ENCODE measurements around the gene CARHSP1. TPM values are rescaled to one million over a fixed set of nuclear protein-coding genes. Genes with fewer than 3 reads are reported as not detected.

CARHSP1 gene
- total and polyA plus RNA-seq, 9 of the 15 experiments (the other 6 are each of a cell fraction or from before 2014, with no cell fraction given), result 5.8 to 114 (median 41.1) TPM

DNA sequence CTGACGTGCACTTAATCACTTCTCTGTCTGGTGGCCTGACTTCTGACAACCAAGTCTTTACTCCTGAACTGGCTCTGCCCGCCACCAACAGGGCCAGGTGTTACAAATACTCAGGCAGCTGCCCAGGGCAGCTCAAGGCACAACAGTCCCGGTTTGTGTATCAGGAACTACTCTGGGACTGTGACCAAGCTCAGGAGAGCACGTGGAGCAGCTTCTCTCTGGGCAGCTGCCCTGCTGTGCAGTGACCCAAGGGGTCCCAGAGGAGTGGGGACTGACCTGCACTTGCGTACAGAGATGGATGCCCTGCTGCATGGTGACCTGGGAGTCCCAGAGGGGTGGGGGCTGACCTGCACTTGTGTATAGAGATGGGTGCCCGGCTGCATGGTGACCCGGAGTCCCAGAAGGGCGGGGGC is 35.2 kb upstream of the CARHSP1 start:
- Histone ChIP-seq H3K9me1 (ENCODE audit: control insufficient read depth, insufficient read depth, low read length) (no peaks in the 10 kb centered on the region), H3K4me1 (replicated peaks in 1 of 2; ENCODE audit: control insufficient read depth in 2 of 2, insufficient read depth in 2 of 2, low read length in 2 of 2) (no peaks in the 10 kb centered on the region), H3K79me2 (ENCODE audit: control insufficient read depth, insufficient read depth, low read length) (no peaks in the 10 kb centered on the region), H3K9me3 (replicated peaks; ENCODE audit: control insufficient read depth, insufficient read depth, low read depth, low read length) (no peaks in the 10 kb centered on the region), H3K4me3 (no peak overlapping the region), H4K20me1 (replicated peaks; ENCODE audit: control insufficient read depth, insufficient read depth, low read length) (no peaks in the 10 kb centered on the region; the same call in 1 of the 2 replicates), H3K9ac (ENCODE audit: insufficient read depth in 1 of 2, low read depth in 2 of 2, low read length in 2 of 2) (0 out of 4 replicates have a peak overlapping the region, but pooled peaks of 1 of the 2 experiments have one; percentile 3), H2AFZ (ENCODE audit: low read depth, low read length) (no peak overlapping the region), H3K4me2 (ENCODE audit: insufficient read depth, low read length) (no peak overlapping the region), H3K27ac (ENCODE audit: extremely low read depth, low read depth, low read length) (no peak overlapping the region), H3K36me3 (ENCODE audit: control insufficient read depth, insufficient read depth, low read length) (peaks cover 93% of the 10 kb centered on the region), H3K27me3 (ENCODE audit: control insufficient read depth in 2 of 2, insufficient read depth in 2 of 2, low read length in 2 of 2) (no peaks in the 10 kb centered on the region)
- no TSS peak for BruUV-seq (replicated peaks)
- TF ChIP-seq TSC22D4 (tag; IDR thresholded peaks at IDR 0.05), result no peak
- no peak for TF ChIP-seq DPF2 (IDR thresholded peaks at IDR 0.05)
- TF ChIP-seq EGR1 (conservative IDR thresholded peaks at IDR 0.05), result no peak
- TF ChIP-seq RBM22 (IDR thresholded peaks at IDR 0.05; ENCODE audit: low read depth, low read length, poor library complexity, severe bottlenecking), result peak; percentile 47
- TF ChIP-seq ZNF354B (CRISPR knock-in tag; IDR thresholded peaks at IDR 0.05), result no peak
- TF ChIP-seq POLR2G (IDR thresholded peaks at IDR 0.05; ENCODE audit: low read depth, low read length), result 0 out of 2 replicates have a peak, but pooled peaks have one; percentile 20
- FAIRE-seq (no peak), ATAC-seq (no peak), DNase-seq (ENCODE audit: extremely low read depth in 1 of 4, low spot score in 3 of 4) (no peak)
- ChIA-PET POLR2A (no interaction called here), CTCF (ENCODE audit: low intra/inter-chr PET ratio) (no interaction called here)
- intact Hi-C loops (cut with micrococcal nuclease), result no loop called here
- WGBS (ENCODE audit: insufficient coverage, low coverage, missing lambda C conversion rate), result 96% methylated on average over 8 of the region's 8 CpGs
- in situ Hi-C loops (cut with MboI), result loop anchor here (5.0 kb wide), 1 partner anchor 103 kb away; no protein-coding TSS in a partner anchor

GRCh38 chr16:8903004-8903403 is 34.2 kb upstream of the CARHSP1 start:
- DNase-seq (ENCODE audit: extremely low read depth in 1 of 4, low spot score in 3 of 4) (no peak), ATAC-seq (no peak), FAIRE-seq (no peak)
- no TSS peak for BruUV-seq (replicated peaks)
- Histone ChIP-seq H3K4me2 (ENCODE audit: insufficient read depth, low read length) (no peak overlapping the region), H4K20me1 (replicated peaks; ENCODE audit: control insufficient read depth, insufficient read depth, low read length) (no peaks in the 10 kb centered on the region; the same call in 1 of the 2 replicates), H3K4me1 (replicated peaks in 1 of 2; ENCODE audit: control insufficient read depth in 2 of 2, insufficient read depth in 2 of 2, low read length in 2 of 2) (no peaks in the 10 kb centered on the region), H2AFZ (ENCODE audit: low read depth, low read length) (no peak overlapping the region), H3K9me3 (replicated peaks; ENCODE audit: control insufficient read depth, insufficient read depth, low read depth, low read length) (no peaks in the 10 kb centered on the region), H3K36me3 (ENCODE audit: control insufficient read depth, insufficient read depth, low read length) (peaks cover 93% of the 10 kb centered on the region), H3K9me1 (ENCODE audit: control insufficient read depth, insufficient read depth, low read length) (no peaks in the 10 kb centered on the region), H3K9ac (ENCODE audit: insufficient read depth in 1 of 2, low read depth in 2 of 2, low read length in 2 of 2) (no peak overlapping the region), H3K79me2 (ENCODE audit: control insufficient read depth, insufficient read depth, low read length) (no peaks in the 10 kb centered on the region), H3K27ac (ENCODE audit: extremely low read depth, low read depth, low read length) (no peak overlapping the region), H3K27me3 (ENCODE audit: control insufficient read depth in 2 of 2, insufficient read depth in 2 of 2, low read length in 2 of 2) (no peaks in the 10 kb centered on the region), H3K4me3 (no peak overlapping the region)
- POLR2A ChIA-PET, result no interaction called here
- in situ Hi-C loops (cut with MboI) (loop anchor here (5.0 kb wide), 1 partner anchor 104 kb away; no protein-coding TSS in a partner anchor), intact Hi-C loops (cut with micrococcal nuclease) (no loop called here)
- CTCF ChIA-PET (ENCODE audit: low intra/inter-chr PET ratio), result no interaction called here
- 94% methylated on average over 9 of the region's 9 CpGs for WGBS (ENCODE audit: insufficient coverage, low coverage, missing lambda C conversion rate)
- no peak for TF ChIP-seq ZNF431 (CRISPR knock-in tag; IDR thresholded peaks at IDR 0.05)
- no peak for TF ChIP-seq TSC22D4 (tag; IDR thresholded peaks at IDR 0.05)
- TF ChIP-seq GABPA (tag; conservative IDR thresholded peaks at IDR 0.05; ENCODE audit: low read depth), result no peak
- no peak for TF ChIP-seq CBX5 (IDR thresholded peaks at IDR 0.05; ENCODE audit: borderline replicate concordance, low read depth)
- TF ChIP-seq ZNF780A (CRISPR knock-in tag; IDR thresholded peaks at IDR 0.05), result no peak
- no peak for TF ChIP-seq ZNF124 (CRISPR knock-in tag; IDR thresholded peaks at IDR 0.05)
- TF ChIP-seq DACH1 (IDR thresholded peaks at IDR 0.05; ENCODE audit: partially characterized antibody), result no peak
- TF ChIP-seq ZNF707 (CRISPR knock-in tag; conservative IDR thresholded peaks at IDR 0.05), result no peak
- TF ChIP-seq ZNF696 (CRISPR knock-in tag; conservative IDR thresholded peaks at IDR 0.05), result no peak
- TF ChIP-seq SREBF2 (CRISPR knock-in tag; IDR thresholded peaks at IDR 0.05), result no peak
- TF ChIP-seq ZNF239 (CRISPR knock-in tag; IDR thresholded peaks at IDR 0.05), result no peak
- no peak for TF ChIP-seq BDP1 (IDR thresholded peaks at IDR 0.05; ENCODE audit: insufficient read depth, insufficient read length)
- TF ChIP-seq SFPQ (IDR thresholded peaks at IDR 0.05; ENCODE audit: low read depth, low read length), result no peak

Measured in K562 (cell line).